ENCODE results near the gene LRRC23.

DNA sequence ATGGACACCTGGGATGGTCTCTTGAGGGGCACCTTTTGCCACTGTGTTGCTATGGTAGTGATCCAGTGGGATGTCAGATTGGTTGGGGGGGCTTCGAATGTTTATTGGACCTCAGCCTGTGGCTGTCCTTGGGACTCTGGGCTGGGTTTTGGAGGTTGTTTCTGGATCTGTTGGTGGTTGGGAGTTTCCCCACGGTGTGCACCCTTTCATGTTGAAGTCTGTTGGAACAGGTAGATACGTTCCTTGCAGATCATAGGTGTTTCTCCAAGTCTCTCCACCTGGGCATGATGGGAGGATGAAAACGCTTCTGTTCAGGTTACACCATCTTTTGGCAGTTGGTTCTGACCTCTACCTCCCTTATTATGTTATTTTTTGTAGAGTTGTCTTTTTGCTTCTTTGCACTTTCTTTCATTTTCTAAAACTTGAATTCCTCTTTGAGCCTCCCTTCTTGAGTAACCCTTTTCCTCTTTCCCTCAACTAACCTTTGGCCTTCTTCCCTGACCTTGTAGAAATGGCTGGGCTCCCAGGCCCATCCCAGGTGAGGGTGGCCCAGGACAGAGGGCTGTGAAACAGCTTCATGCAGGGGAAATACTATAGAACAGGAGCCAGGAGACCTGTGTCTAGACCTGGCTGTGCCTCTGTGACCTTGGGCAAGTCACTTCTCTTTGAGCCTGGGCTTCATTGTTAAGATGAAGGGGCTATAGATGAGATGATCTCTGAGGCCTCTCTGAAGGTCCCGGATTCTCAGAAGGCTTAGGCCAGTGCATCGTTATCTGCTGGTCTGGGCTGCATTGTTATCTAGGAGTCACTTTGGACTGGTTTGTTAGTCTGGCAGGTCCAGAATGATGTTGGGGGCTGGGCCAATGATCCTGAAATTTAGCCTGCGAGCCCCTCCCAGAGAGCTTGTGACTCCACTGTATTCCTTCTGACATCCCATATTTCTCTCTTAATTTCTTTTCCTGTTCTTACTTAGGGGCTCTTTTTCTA is 25.1 kb downstream of the LRRC23 start:
- no peak for TF ChIP-seq CTCF (IDR thresholded peaks at IDR 0.05)
- no peak for TF ChIP-seq EZH2 (IDR thresholded peaks at IDR 0.05; ENCODE audit: borderline replicate concordance, insufficient read depth, low read depth, low read length, poor library complexity, severe bottlenecking)

All from B cell (primary cell).